ENCODE data around the gene ITGA2.

DNA sequence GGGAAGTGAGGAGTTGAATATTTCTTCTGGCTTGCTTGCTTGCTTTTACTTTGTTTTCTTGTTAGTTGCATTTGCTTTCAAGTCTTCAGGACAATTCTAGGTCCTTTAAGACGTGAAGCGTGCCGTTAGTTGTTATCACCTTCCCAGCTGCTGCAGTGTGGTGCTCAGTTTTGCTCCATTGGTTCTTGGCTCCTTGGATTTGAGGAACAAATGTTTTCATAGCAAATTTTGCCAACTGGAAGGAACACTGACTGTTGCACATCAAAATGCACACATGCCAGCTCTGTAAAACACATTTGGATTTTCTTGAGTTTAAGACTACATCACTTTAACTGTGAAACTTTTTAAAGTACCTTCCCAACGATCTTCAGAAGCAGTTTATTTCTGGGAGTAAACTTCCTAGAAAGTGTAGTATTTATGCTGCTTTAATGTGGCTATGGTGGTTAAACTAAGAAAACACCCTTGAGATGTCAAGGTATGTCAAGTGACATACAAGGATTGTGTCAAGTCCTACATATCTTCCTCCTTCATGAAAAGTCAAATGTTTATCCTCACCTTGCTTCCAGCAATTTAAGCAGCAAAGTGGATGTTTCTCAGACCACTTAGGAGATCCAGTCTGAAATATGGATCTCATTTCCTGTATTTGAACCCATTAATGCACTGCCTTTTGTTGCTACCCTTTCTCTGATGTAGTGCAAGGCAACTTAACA, 95.5 kb downstream of the ITGA2 start:
- TF ChIP-seq, protein P1, sequence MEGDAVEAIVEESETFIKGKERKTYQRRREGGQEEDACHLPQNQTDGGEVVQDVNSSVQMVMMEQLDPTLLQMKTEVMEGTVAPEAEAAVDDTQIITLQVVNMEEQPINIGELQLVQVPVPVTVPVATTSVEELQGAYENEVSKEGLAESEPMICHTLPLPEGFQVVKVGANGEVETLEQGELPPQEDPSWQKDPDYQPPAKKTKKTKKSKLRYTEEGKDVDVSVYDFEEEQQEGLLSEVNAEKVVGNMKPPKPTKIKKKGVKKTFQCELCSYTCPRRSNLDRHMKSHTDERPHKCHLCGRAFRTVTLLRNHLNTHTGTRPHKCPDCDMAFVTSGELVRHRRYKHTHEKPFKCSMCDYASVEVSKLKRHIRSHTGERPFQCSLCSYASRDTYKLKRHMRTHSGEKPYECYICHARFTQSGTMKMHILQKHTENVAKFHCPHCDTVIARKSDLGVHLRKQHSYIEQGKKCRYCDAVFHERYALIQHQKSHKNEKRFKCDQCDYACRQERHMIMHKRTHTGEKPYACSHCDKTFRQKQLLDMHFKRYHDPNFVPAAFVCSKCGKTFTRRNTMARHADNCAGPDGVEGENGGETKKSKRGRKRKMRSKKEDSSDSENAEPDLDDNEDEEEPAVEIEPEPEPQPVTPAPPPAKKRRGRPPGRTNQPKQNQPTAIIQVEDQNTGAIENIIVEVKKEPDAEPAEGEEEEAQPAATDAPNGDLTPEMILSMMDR (conservative IDR thresholded peaks at IDR 0.05): no peak
- no peak for TF ChIP-seq ZFX (IDR thresholded peaks at IDR 0.05)

Measured in C4-2B (cell line).